Measurements from ENCODE around the gene BBX.

BBX gene

GRCh38 chr3:107657971-107658370, 135.2 kb downstream of the BBX start:
- Histone ChIP-seq H3K36me3 (ENCODE audit: control insufficient read depth, insufficient read depth, low read length) (no peaks in the 10 kb centered on the region), H3K27me3 (ENCODE audit: control insufficient read depth, insufficient read depth, low read length) (no peaks in the 10 kb centered on the region), H2AFZ (no peak overlapping the region), H3K79me2 (peaks cover 3% of the 10 kb centered on the region), H3K4me1 (no peaks in the 10 kb centered on the region), H3K4me3 (ENCODE audit: low read depth, low read length) (no peak overlapping the region), H3K9me3 (ENCODE audit: control insufficient read depth, low read length) (no peaks in the 10 kb centered on the region), H3K27ac (no peak overlapping the region), H3K4me2 (ENCODE audit: low read length) (no peak overlapping the region), H3K9ac (no peak overlapping the region)
- no peak for TF ChIP-seq CTCF (IDR thresholded peaks at IDR 0.05)

GRCh38 chr3:107660306-107660976, 137.7 kb downstream of the BBX start:
- Histone ChIP-seq H3K4me3 (ENCODE audit: low read depth, low read length) (no peak overlapping the region), H2AFZ (no peak overlapping the region), H3K9me3 (ENCODE audit: control insufficient read depth, low read length) (no peaks in the 10 kb centered on the region), H3K36me3 (ENCODE audit: control insufficient read depth, insufficient read depth, low read length) (no peaks in the 10 kb centered on the region), H3K27me3 (ENCODE audit: control insufficient read depth, insufficient read depth, low read length) (no peaks in the 10 kb centered on the region), H3K4me2 (ENCODE audit: low read length) (no peak overlapping the region), H3K79me2 (peaks cover 5% of the 10 kb centered on the region), H3K9ac (no peak overlapping the region), H3K4me1 (no peaks in the 10 kb centered on the region), H3K27ac (no peak overlapping the region)
- peak; percentile 50 for TF ChIP-seq CTCF (IDR thresholded peaks at IDR 0.05)

DNA sequence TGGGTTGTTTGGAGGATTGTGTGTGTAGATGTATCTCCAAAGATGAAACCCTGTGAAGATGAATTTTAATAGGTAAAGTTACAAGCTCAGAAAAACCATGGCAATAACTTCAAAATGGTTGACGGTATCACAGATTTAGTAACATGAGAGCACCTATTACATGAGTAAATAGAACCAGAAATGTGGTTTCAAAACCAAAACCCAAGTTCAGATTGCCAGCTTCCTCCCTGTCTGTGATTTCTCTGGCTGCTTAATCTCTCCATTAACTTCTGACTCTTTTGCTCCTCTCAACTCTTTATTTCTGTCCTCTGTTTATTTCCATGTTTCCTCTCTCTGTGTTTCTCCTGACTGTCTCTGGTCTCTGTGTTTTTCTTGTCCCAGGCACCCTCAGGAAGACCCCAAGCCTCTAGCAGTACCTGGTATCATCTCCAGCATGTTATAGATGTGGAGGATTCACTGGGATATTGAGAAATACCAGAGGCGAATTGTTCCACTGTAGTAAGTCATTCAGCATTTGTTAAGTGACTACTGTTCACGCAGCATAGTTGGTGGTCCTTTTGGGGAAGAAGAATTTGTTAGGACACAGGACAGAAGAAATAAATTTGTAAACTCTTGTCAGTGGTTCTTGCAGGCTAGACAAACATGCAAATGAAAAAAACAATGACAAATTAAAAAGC, 138.8 kb downstream of the BBX start:
- TF ChIP-seq CTCF (IDR thresholded peaks at IDR 0.05): no peak

DNA sequence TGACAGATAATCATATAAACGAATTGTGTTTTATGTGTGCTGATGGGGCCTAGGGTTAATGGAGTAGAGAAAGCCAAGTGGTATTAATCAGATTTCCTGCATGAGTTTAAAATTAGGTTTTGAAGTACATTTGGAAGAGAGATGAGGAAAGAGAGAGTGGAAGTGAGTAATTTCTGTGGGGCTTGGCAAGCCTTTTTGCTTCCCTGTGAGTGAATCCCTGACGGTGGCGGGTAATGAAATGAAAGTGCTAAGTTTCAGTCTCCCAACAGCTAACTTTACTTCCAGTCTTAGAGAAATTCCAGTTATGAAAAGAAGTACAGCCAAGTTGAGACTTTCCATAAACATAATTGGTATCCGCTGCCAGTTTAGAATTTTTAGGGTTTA, 139.4 kb downstream of the BBX start:
- TF ChIP-seq CTCF (IDR thresholded peaks at IDR 0.05): no peak
- no peak overlapping the region for H3K27ac ChIP-seq
- H3K4me3 ChIP-seq (ENCODE audit: low read depth, low read length): no peak overlapping the region

More for the DNA sequence above, 138.8 kb downstream of the BBX start:
- H3K9me3 ChIP-seq (ENCODE audit: control insufficient read depth, low read length): no peaks in the 10 kb centered on the region
- no peaks in the 10 kb centered on the region for H3K4me1 ChIP-seq
- H3K27me3 ChIP-seq (ENCODE audit: control insufficient read depth, insufficient read depth, low read length): no peaks in the 10 kb centered on the region
- no peak overlapping the region for H2AFZ ChIP-seq
- H3K27ac ChIP-seq: no peak overlapping the region
- no peak overlapping the region for H3K9ac ChIP-seq
- H3K4me3 ChIP-seq (ENCODE audit: low read depth, low read length): no peak overlapping the region
- peaks cover 8% of the 10 kb centered on the region for H3K79me2 ChIP-seq
- H3K4me2 ChIP-seq (ENCODE audit: low read length): no peak overlapping the region
- no peaks in the 10 kb centered on the region for H3K36me3 ChIP-seq (ENCODE audit: control insufficient read depth, insufficient read depth, low read length)

GRCh38 chr3:107662586-107662985, 139.8 kb downstream of the BBX start:
- no peak overlapping the region for H3K4me3 ChIP-seq (ENCODE audit: low read depth, low read length)
- H3K36me3 ChIP-seq (ENCODE audit: control insufficient read depth, insufficient read depth, low read length): no peaks in the 10 kb centered on the region
- H3K9ac ChIP-seq: no peak overlapping the region
- H3K9me3 ChIP-seq (ENCODE audit: control insufficient read depth, low read length): no peaks in the 10 kb centered on the region
- H2AFZ ChIP-seq: no peak overlapping the region
- no peak overlapping the region for H3K27ac ChIP-seq
- no peak for TF ChIP-seq CTCF (IDR thresholded peaks at IDR 0.05)
- H3K4me2 ChIP-seq (ENCODE audit: low read length): no peak overlapping the region
- H3K27me3 ChIP-seq (ENCODE audit: control insufficient read depth, insufficient read depth, low read length): no peaks in the 10 kb centered on the region
- peaks cover 8% of the 10 kb centered on the region for H3K79me2 ChIP-seq
- no peaks in the 10 kb centered on the region for H3K4me1 ChIP-seq

More for the DNA sequence above, 139.4 kb downstream of the BBX start:
- H3K4me2 ChIP-seq (ENCODE audit: low read length): no peak overlapping the region
- H3K9me3 ChIP-seq (ENCODE audit: control insufficient read depth, low read length): no peaks in the 10 kb centered on the region
- H3K36me3 ChIP-seq (ENCODE audit: control insufficient read depth, insufficient read depth, low read length): no peaks in the 10 kb centered on the region
- H2AFZ ChIP-seq: no peak overlapping the region
- no peak overlapping the region for H3K9ac ChIP-seq
- no peaks in the 10 kb centered on the region for H3K4me1 ChIP-seq
- H3K27me3 ChIP-seq (ENCODE audit: control insufficient read depth, insufficient read depth, low read length): no peaks in the 10 kb centered on the region
- peaks cover 8% of the 10 kb centered on the region for H3K79me2 ChIP-seq
